HG02840 (cell line): Measurements from ENCODE around the gene PGC.
"Not testable (repeated sequence)": the region's sequence is repeated elsewhere in the genome, so short reads cannot be mapped to it uniquely, and the experiment has no call there.

ENCODE experiments used
- ATAC-seq: cut with Tn5 transposase; IDR thresholded peaks from one replicate; pipeline ENCODE4 v1.9.1; 2021; ENCODE audit warnings: mild to moderate bottlenecking, moderate library complexity, moderate number of reproducible peaks; ENCODE audit not compliant: unreplicated experiment, low FRiP score

Gene PGC

GRCh38 chr6:41777551-41778285 is 30.5 kb upstream of the PGC start:
- ATAC-seq = no peak

GRCh38 chr6:41775293-41775882 is 28.2 kb upstream of the PGC start:
- ATAC-seq = no peak

- no peak for ATAC-seq
Measured at GRCh38 chr6:41774841-41775240, 27.6 kb upstream of the PGC start.

- no peak for ATAC-seq
Measured at GRCh38 chr6:41771058-41771983, 24.1 kb upstream of the PGC start.

GRCh38 chr6:41770381-41771057 is 23.3 kb upstream of the PGC start:
- no peak for ATAC-seq

- no peak for ATAC-seq
Measured at GRCh38 chr6:41769376-41769775, 22.2 kb upstream of the PGC start.

DNA sequence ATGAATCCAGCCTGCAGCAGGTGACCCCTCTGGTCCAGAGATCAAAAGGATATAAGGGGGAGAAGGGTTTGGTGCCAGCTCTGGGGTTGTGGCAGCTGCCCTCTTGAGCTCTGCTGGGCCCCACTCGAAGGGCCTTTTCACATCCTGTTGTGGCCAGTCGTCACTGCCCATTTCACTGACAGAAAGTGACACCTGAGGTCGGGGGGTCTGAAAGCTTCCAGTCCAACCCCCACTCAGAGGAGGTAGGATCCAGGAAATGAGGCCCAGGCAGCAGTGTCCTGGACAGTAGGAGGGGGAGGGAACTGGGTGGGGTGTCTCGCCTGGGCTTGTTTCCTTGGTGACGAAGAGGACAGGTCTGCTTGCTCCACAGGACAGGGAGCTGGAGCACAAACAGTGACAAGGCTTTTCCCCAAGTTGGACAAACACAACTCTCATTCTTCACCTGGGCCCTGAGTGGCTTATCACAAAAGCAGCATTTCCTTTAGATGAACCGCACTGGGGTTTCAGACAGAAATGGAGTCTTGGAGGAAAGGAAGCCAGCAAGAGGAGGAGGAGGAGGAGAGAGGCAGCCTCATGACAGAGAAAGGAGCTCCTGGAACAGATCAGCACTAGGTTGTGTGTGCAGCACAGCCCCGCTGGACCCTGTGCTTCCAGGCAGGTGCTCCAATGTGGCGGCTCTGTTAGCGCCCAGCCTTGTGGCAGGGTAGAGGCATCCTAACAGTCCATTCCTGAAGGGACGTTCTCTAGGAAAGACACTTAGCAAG is 21.5 kb upstream of the PGC start:
- ATAC-seq = no peak

- no peak for ATAC-seq
Measured at GRCh38 chr6:41767112-41767833, 20.1 kb upstream of the PGC start.

GRCh38 chr6:41766043-41766664 is 19.0 kb upstream of the PGC start:
- ATAC-seq = not testable (repeated sequence)

DNA sequence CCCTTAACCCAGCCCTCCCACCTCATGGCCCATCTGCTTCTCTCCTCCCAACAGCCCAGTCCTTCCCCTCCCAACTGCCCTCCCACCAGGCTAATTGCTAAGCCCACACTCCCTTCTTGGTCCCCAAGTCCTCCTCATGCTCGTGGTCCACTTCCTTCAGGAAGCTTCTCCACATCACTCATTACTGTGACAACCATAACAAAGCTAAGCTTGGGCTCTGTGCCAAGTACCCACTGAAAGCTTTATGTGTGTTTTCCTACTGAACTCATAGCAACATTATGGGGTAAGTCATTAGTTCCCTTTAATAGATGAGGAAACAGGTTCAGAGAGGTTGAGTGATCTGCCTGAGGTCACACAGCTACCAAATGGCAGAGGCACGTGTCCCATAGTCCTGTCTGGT is 16.3 kb upstream of the PGC start:
- ATAC-seq = no peak

- ATAC-seq = no peak
Measured at GRCh38 chr6:41759905-41760579, 12.8 kb upstream of the PGC start.

- ATAC-seq = no peak
Measured at GRCh38 chr6:41759106-41759904, 12.1 kb upstream of the PGC start.

DNA sequence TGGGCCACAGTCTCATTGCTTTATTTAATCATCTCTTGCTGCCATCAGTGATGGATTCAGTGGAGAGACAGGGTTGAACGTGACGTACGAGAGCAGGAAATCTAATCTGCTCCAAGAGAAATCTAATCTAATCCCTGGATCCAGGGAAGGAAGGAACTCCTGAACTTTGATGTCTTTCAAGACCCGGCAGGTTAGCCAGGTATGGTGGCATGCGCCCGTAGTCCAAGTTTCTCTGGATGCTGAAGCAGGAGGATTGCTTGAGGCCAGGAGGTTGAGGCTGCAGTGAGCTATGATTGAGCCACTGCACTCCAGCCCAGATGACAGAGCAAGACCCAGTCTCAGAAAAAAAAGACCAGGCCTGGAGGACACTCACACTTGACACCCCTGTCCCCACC is 11.4 kb upstream of the PGC start:
- no peak for ATAC-seq

GRCh38 chr6:41757931-41758640 is 10.9 kb upstream of the PGC start:
- ATAC-seq = no peak

- ATAC-seq = no peak
Measured at GRCh38 chr6:41757271-41757670, 10.1 kb upstream of the PGC start.

DNA sequence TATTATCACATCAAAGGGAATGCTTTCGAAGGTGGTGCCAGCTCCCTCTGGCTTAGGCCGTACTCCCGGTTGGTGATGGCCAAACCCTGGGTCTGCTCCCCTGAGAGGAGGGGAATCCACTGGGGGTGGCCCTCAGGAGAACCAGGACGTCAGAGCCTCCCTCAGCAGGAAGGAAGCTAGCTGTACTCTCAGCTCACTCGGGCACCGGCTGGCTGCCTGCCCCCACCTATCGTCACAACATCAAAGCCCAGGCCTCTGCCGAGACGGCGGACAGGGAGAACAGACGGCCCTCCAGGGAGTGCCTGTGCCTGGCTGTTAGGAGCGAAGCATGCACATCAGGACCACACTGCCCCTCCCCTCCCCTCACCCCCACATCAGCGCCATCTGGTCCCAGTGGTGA is 9.2 kb upstream of the PGC start:
- no peak for ATAC-seq

DNA sequence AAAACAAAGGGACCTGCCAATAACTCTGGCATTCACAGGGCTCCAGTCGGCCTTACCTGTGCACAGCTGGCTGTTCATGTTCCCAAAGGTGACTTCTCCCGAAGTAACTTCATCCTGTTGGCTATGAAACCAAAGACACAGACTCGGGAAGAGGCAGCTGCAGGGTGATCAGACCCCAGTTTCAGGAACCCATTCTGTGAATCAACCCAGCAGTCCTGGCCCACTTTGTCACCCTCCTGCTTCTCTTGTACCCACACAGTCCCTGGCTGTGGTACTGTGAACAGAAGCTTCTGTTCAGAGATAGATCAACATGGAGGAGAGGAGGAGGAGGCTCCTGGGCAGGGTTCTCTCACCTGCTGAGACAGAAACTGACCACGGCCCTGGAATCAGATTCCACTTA is 8.7 kb upstream of the PGC start:
- ATAC-seq = no peak
